Natural killer cell (primary cell): ENCODE measurements around the gene ZNF407. TPM values are rescaled to one million over a fixed set of nuclear protein-coding genes. Genes with fewer than 3 reads are reported as not detected.

Source experiments
- ATAC-seq, 3 donors: fragments of 150-1000 bp in 2 of 3; fragments of 200-7000 bp in 1 of 3; cut with Tn5 transposase; 1 replicate in 1 of 3; 2 replicates in 2 of 3; pipeline ENCODE4 v1.10.0; 2021; ENCODE audit warnings: mild to moderate bottlenecking in 2 of 3, moderate library complexity in 2 of 3
- DNase-seq, 2 donors: peaks; one replicate each; pipeline versions ENCODE4 v3.0.0 to v3.0.0-alpha.2; 2013 to 2021; ENCODE audit warnings: mixed read lengths in 1 of 2
- H3K27ac ChIP-seq: one replicate; pipeline ENCODE4 v1.5.1; 2013; ENCODE audit warnings: mild to moderate bottlenecking, low read length
- H3K27me3 ChIP-seq: one replicate; pipeline ENCODE4 v1.6.1; 2013; ENCODE audit warnings: low read length; ENCODE audit not compliant: control insufficient read depth, insufficient read depth
- H3K36me3 ChIP-seq: one replicate; pipeline ENCODE4 v1.6.1; 2013; ENCODE audit warnings: low read length; ENCODE audit not compliant: control insufficient read depth, insufficient read depth
- H3K4me1 ChIP-seq: one replicate; pipeline ENCODE4 v1.6.1; 2013; ENCODE audit warnings: low read length; ENCODE audit not compliant: control insufficient read depth, insufficient read depth
- H3K4me3 ChIP-seq: one replicate; pipeline ENCODE4 v1.5.1; 2013; ENCODE audit warnings: low read length
- H3K9me3 ChIP-seq: one replicate; pipeline ENCODE4 v1.6.1; 2013; ENCODE audit warnings: low read length; ENCODE audit not compliant: control insufficient read depth, insufficient read depth
- H3K27ac Mint-ChIP-seq, 2 donors: one replicate each; pipeline ENCODE4 v1.8.0; 2022; ENCODE audit warnings: mild to moderate bottlenecking in 2 of 2, mixed read lengths in 2 of 2, moderate library complexity in 1 of 2
- H3K27me3 Mint-ChIP-seq, 2 donors: one replicate each; pipeline ENCODE4 v1.8.0; 2022; ENCODE audit warnings: low read depth in 2 of 2, mixed read lengths in 2 of 2
- H3K36me3 Mint-ChIP-seq: one replicate; pipeline ENCODE4 v1.8.0; 2022; ENCODE audit warnings: mixed read lengths
- H3K4me1 Mint-ChIP-seq, 2 donors: one replicate each; pipeline ENCODE4 v1.8.0; 2022; ENCODE audit warnings: mixed read lengths in 2 of 2
- H3K4me3 Mint-ChIP-seq: one replicate; pipeline ENCODE4 v1.8.0; 2022; ENCODE audit warnings: mild to moderate bottlenecking, moderate library complexity, mixed read lengths
- H3K9me3 Mint-ChIP-seq, 2 donors: one replicate each; pipeline ENCODE4 v1.8.0; 2022; ENCODE audit warnings: mixed read lengths in 2 of 2
- WGBS: methylation state at CpG from one replicate; pipeline ENCODE4 v1.1.7; 2013; ENCODE audit warnings: missing lambda C conversion rate; ENCODE audit not compliant: insufficient coverage; 5-methylcytosine and 5-hydroxymethylcytosine counted together
- intact Hi-C: fragments of 100-400 bp; cut with micrococcal nuclease; formaldehyde crosslinking; loops from one replicate; pipeline ENCODE4 v1.14.2; 2022
- total RNA-seq, 4 donors: library from RNA; stranded (reverse); fragments of 120-200 nt in 1 of 4; gene quantifications; one replicate each; pipeline versions ENCODE4 v1.2.3 to v1.2.4, GENCODE V29; 2013 to 2022
- TF ChIP-seq, protein P1 (sequence below): fragments of 200-600 bp; IDR thresholded peaks from one replicate; pipeline ENCODE4 v1.8.0; 2022; ENCODE audit warnings: antibody characterized with exemption

ZNF407 gene
- total RNA-seq, 3 donors from 2014 or later (not counting 1 experiment from before 2014, with no cell fraction given) = 28.4 to 36.7 (median 36.3) TPM

DNA sequence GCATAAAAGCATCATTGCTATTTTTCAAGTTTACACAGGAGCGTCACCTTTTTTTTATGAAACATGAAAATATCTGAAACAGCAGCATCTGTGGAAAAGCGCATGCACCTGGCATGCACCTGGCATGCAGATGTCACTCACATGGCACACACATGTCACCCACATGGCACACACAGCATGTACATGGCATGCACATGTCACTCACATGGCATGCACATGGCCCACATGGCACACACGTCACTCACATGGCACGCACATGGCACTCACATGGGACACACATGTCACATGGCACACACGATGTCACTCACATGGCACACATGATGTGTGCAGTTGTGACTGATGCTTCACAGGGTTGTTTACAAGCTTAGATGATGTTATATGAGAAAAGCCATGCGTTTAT, 188.0 kb downstream of the ZNF407 start:
- DNase-seq (no peak), ATAC-seq (no peak)
- H3K36me3 Mint-ChIP-seq = no peaks in the 10 kb centered on the region
- H3K4me1 Mint-ChIP-seq = no peaks in the 10 kb centered on the region
- no peak overlapping the region for H3K4me3 Mint-ChIP-seq
- Histone ChIP-seq H3K4me1 (no peaks in the 10 kb centered on the region), H3K9me3 (no peaks in the 10 kb centered on the region), H3K36me3 (peaks cover 3% of the 10 kb centered on the region), H3K4me3 (no peak overlapping the region), H3K27me3 (no peaks in the 10 kb centered on the region), H3K27ac (no peak overlapping the region)
- H3K27ac Mint-ChIP-seq = no peak overlapping the region
- intact Hi-C loops = no loop called here
- H3K27me3 Mint-ChIP-seq = no peaks in the 10 kb centered on the region
- 99% methylated on average over 5 of the region's 6 CpGs for WGBS
- no peaks in the 10 kb centered on the region for H3K9me3 Mint-ChIP-seq
- TF ChIP-seq, protein P1, sequence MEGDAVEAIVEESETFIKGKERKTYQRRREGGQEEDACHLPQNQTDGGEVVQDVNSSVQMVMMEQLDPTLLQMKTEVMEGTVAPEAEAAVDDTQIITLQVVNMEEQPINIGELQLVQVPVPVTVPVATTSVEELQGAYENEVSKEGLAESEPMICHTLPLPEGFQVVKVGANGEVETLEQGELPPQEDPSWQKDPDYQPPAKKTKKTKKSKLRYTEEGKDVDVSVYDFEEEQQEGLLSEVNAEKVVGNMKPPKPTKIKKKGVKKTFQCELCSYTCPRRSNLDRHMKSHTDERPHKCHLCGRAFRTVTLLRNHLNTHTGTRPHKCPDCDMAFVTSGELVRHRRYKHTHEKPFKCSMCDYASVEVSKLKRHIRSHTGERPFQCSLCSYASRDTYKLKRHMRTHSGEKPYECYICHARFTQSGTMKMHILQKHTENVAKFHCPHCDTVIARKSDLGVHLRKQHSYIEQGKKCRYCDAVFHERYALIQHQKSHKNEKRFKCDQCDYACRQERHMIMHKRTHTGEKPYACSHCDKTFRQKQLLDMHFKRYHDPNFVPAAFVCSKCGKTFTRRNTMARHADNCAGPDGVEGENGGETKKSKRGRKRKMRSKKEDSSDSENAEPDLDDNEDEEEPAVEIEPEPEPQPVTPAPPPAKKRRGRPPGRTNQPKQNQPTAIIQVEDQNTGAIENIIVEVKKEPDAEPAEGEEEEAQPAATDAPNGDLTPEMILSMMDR = no peak

DNA sequence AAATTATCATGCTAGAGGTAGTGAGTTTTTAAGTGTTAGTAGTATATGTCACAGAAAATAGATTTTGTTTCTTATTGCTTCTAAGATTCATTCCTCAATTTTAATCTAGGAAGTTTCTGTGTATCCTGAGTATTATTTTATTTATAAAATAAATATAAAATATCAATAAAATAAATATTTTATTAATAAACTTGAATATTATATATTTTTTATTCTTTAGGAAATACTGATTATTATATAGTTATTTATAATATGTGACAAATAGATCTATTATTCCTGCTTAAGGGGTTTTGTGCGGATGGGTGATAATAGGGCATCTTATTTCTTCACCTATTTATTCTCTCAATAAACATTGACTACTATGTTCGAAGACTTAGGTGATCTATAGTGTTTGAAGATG, 191.0 kb downstream of the ZNF407 start:
- H3K4me1 ChIP-seq = no peaks in the 10 kb centered on the region
- H3K36me3 ChIP-seq = peaks cover 3% of the 10 kb centered on the region
- H3K4me3 ChIP-seq = no peak overlapping the region
- no peak overlapping the region for H3K4me3 Mint-ChIP-seq
- no peaks in the 10 kb centered on the region for H3K9me3 Mint-ChIP-seq
- H3K4me1 Mint-ChIP-seq = no peaks in the 10 kb centered on the region
- H3K9me3 ChIP-seq = no peaks in the 10 kb centered on the region
- intact Hi-C loops = no loop called here
- no peaks in the 10 kb centered on the region for H3K27me3 ChIP-seq
- TF ChIP-seq, protein P1 = no peak
- no peaks in the 10 kb centered on the region for H3K36me3 Mint-ChIP-seq
- no CpG with 5 or more reads among the region's 2 CpGs for WGBS
- DNase-seq (no peak), ATAC-seq (no peak)
- no peak overlapping the region for H3K27ac ChIP-seq
- no peak overlapping the region for H3K27ac Mint-ChIP-seq
- no peaks in the 10 kb centered on the region for H3K27me3 Mint-ChIP-seq

DNA sequence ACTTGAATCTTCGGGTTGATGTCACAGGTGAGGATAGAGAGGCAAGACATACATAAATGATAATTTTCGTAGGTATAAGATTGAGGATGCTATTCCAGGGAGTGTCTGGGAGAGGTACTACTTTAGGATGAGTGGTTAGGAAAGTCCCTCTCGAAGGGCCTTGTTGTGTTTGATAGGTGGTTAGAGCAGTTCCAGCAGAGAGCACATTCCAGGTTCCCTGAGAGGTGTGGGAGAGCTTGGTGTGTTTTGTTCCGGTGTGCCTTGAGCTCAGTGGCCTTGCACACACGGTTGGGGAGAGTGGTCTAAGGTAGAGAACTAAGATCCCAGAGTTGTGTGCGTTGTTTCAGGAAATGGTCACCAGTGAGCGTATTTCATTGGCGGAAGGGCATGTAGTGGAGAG, 191.4 kb downstream of the ZNF407 start:
- no peaks in the 10 kb centered on the region for H3K4me1 Mint-ChIP-seq
- intact Hi-C loops = no loop called here
- no peak overlapping the region for H3K27ac ChIP-seq
- H3K9me3 ChIP-seq = no peaks in the 10 kb centered on the region
- H3K4me3 Mint-ChIP-seq = no peak overlapping the region
- H3K4me3 ChIP-seq = no peak overlapping the region
- H3K36me3 ChIP-seq = peaks cover 3% of the 10 kb centered on the region
- ATAC-seq (no peak), DNase-seq (no peak)
- no peaks in the 10 kb centered on the region for H3K27me3 ChIP-seq
- no peaks in the 10 kb centered on the region for H3K4me1 ChIP-seq
- H3K27me3 Mint-ChIP-seq = no peaks in the 10 kb centered on the region
- H3K9me3 Mint-ChIP-seq = no peaks in the 10 kb centered on the region
- WGBS = 96% methylated on average over 8 of the region's 8 CpGs
- H3K27ac Mint-ChIP-seq = no peak overlapping the region
- H3K36me3 Mint-ChIP-seq = no peaks in the 10 kb centered on the region
- TF ChIP-seq, protein P1 = no peak

DNA sequence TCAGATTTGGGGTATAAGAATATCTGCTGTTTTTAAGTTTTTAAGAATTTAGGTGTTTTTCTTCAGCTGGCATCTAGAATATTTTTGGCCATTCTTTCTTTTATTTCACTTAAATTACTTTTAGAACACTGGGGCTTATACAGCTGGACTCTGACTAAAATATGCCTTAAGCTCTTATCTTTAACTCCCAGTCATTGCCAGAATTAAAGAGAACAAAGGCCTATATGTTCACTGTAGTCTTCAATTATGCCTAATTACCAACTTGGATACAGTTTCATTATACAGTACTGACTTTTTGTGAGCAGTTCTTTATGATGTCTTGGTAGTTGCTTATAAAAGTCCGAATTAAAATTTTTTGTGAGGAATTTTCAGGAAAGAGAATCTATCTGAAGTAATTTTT, 192.8 kb downstream of the ZNF407 start:
- TF ChIP-seq, protein P1 = no peak
- H3K36me3 Mint-ChIP-seq = no peaks in the 10 kb centered on the region
- intact Hi-C loops = no loop called here
- 100% methylated on average over 1 of the region's 1 CpG for WGBS
- H3K9me3 Mint-ChIP-seq = no peaks in the 10 kb centered on the region
- no peaks in the 10 kb centered on the region for H3K4me1 Mint-ChIP-seq
- Histone ChIP-seq H3K9me3 (no peaks in the 10 kb centered on the region), H3K4me3 (no peak overlapping the region), H3K27me3 (no peaks in the 10 kb centered on the region), H3K27ac (no peak overlapping the region), H3K36me3 (no peaks in the 10 kb centered on the region), H3K4me1 (no peaks in the 10 kb centered on the region)
- H3K27ac Mint-ChIP-seq = no peak overlapping the region
- no peak for DNase-seq
- H3K27me3 Mint-ChIP-seq = no peaks in the 10 kb centered on the region
- no peak for ATAC-seq
- H3K4me3 Mint-ChIP-seq = no peak overlapping the region
